ENCODE measurements around the gene ENOX1.
A peak's percentile ranks its signal among the peaks of the same experiment; 100 is the strongest.

Gene ENOX1

DNA sequence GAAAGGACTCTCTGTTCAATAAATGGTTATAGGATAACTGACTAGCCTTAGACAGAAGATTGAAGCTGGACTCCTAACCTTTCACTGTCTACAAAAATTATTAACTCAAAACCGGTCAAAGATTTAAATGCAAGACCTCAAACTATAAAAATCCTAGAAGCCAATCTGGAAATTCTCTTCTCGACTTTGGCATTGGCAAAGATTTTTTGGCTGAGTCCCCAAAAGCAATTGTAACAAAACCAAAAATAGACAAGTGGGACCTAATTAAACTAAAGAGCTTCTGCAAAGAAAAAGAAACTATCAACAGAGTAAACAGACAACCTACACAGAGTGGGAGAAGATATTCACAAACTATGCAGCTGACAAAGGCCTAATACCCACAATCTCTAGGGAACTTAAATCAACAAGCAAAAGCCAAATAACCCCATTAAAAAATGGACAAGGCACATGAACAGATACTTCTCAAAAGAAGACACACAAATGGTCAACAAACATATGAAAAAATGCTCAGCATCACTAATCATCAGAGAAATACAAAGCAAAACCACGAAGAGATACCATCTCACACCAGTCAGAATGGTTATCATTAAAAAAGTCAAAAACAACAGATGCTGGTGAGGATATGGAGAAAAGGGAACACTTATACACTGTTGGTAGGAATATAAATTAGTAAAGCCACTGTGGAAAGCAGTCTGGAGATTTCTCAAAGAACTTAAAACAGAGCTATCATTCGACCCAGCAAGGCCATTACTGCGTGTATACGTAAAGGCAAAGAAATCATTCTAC, 497.1 kb downstream of the ENOX1 start:
- TF ChIP-seq, protein P1, sequence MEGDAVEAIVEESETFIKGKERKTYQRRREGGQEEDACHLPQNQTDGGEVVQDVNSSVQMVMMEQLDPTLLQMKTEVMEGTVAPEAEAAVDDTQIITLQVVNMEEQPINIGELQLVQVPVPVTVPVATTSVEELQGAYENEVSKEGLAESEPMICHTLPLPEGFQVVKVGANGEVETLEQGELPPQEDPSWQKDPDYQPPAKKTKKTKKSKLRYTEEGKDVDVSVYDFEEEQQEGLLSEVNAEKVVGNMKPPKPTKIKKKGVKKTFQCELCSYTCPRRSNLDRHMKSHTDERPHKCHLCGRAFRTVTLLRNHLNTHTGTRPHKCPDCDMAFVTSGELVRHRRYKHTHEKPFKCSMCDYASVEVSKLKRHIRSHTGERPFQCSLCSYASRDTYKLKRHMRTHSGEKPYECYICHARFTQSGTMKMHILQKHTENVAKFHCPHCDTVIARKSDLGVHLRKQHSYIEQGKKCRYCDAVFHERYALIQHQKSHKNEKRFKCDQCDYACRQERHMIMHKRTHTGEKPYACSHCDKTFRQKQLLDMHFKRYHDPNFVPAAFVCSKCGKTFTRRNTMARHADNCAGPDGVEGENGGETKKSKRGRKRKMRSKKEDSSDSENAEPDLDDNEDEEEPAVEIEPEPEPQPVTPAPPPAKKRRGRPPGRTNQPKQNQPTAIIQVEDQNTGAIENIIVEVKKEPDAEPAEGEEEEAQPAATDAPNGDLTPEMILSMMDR (conservative IDR thresholded peaks at IDR 0.05; ENCODE audit: low read length) = no peak
- H3K4me3 ChIP-seq (ENCODE audit: low read length) = no peak overlapping the region
- peak; percentile 83 for DNase-seq (ENCODE audit: low read depth)

DNA sequence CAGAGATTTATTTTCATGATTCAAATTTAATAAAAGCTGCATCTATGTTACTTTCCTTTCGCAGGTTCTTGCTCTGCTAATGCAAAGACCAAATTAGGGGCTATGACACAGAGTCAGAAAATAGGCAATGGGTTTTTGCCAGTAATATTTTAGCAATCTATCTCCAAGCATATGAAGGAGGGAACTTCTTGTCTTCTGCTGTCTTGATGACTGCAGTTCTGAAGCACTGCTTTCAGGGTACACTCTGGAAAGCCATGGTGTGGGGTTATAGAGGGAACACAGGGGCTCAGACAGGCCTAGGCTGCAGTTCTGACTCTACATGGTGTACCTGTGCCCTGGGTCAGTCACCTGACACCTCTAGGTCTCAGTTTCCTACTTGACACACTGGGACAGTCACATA, 500.0 kb downstream of the ENOX1 start:
- no peak for DNase-seq (ENCODE audit: low read depth)
- TF ChIP-seq, protein P1 (conservative IDR thresholded peaks at IDR 0.05; ENCODE audit: low read length) = no peak
- H3K4me3 ChIP-seq (ENCODE audit: low read length) = no peak overlapping the region

DNA sequence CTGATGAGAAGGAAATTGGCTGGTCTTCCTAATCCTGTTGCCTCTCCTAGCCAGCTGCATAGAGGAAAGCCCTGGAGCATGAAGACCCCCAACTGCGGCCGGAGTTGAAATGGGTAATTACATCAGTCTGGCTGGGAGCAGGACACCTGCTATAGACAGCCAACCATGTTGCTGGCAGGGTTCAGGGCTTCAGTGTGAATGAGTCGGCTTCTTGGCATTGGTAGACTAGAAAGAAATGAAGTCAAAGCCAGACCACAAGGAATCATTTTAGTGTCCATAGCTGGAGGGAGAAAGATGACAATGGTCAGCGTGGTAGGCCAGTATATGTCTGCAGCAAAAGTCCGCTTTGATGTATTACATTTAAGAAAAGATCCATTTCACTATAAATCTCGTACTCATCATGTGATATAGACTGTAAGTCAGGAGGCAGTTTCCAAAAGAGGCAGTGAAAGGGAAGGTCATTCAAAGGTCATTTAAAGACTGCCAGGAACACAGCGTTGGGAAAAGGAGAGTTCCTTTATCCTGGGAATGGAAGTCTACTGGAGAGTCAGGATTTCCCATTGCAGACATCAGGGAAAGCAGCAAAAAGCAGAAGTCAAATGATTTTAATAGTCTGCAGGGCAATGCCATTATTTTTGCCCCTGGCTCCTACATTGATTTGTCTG, 500.7 kb downstream of the ENOX1 start:
- peak; percentile 51 for DNase-seq (ENCODE audit: low read depth)
- no peak overlapping the region for H3K4me3 ChIP-seq (ENCODE audit: low read length)
- TF ChIP-seq, protein P1 (conservative IDR thresholded peaks at IDR 0.05; ENCODE audit: low read length) = no peak

DNA sequence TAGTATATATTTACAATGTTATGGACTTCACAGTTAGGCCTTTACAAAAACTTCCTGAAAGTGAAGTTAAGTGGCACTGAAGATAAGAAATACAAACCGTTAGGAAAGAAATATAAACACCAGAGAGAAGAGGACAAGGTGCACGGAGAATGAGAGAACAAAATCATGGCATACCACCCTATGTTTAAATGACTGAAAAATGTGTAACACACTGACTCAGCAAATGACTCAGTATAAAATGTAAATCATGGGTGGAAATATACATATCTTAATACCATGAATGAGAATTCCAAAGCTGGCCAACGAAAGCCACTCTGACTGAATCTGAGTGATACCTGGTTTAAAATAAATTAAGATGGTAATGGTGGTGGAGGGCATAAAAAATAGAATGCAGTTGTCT, 502.6 kb downstream of the ENOX1 start:
- peak; percentile 37 for DNase-seq (ENCODE audit: low read depth)
- no peak overlapping the region for H3K4me3 ChIP-seq (ENCODE audit: low read length)
- TF ChIP-seq, protein P1 (conservative IDR thresholded peaks at IDR 0.05; ENCODE audit: low read length) = no peak

DNA sequence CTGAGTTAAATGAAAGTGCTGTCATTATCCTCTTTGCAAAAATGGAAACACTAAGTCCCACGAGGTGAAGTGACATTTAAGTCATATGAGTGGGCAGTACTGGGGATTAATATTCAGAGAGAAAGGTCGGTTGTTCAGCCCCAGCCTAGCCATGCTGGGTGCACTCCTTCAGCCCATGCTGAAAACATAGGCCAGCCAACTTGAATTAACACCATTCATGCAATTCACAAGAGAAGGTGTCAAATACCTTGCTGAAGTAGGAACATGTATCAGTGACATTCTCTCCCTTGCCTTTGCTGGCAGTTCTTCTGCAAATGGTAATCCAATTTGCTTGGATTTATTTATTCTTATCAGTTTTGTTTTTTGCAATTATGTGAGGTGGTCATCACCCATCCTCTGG, 507.1 kb downstream of the ENOX1 start:
- TF ChIP-seq, protein P1 (conservative IDR thresholded peaks at IDR 0.05; ENCODE audit: low read length) = no peak

DNA sequence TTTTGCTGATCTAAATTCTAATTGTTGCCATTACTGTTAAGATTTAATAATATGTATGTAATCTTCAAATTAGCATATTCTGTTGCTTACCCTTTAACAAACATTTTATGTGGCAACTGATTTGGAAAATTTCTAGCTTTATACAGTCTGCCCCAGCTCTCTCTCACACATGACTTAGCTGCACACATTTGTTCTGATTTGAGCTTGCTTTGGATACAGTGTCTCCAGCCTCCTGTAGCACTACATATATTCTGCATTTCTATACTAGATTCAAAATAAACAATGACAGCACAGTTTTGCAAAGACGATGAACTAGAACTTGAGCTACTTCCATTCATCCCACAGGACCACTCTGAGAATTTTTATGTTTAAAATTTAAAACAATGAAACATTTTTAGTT, 508.6 kb downstream of the ENOX1 start:
- TF ChIP-seq, protein P1 (conservative IDR thresholded peaks at IDR 0.05; ENCODE audit: low read length) = no peak
- no peak for DNase-seq (ENCODE audit: low read depth)
- no peak overlapping the region for H3K4me3 ChIP-seq (ENCODE audit: low read length)

More for the DNA sequence above, 507.1 kb downstream of the ENOX1 start:
- H3K4me3 ChIP-seq (ENCODE audit: low read length) = no peak overlapping the region
- no peak for DNase-seq (ENCODE audit: low read depth)

DNA sequence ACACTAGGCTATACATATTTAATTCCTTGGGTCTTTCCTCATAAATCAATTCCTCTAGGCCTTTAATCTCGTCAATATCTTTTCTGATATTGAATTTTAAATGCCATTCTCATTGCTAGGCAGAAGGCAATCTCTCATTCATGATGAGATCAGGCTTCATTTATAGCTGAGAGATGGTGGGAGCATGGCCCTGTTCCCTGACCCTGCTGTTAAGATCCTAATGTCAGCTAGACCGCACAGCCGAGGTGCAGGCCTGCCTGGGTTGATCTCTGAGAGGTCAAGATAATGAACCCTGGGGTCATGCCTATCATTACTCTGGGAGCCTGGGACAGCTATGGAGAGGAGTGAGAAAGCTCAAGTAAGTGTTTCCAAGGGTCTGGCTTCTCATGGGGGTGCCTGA, 509.6 kb downstream of the ENOX1 start:
- no peak for DNase-seq (ENCODE audit: low read depth)
- no peak overlapping the region for H3K4me3 ChIP-seq (ENCODE audit: low read length)
- TF ChIP-seq, protein P1 (conservative IDR thresholded peaks at IDR 0.05; ENCODE audit: low read length) = no peak
